Muscle of arm (tissue), 12 donors: ENCODE data around the gene APOBEC3H. TPM values are rescaled to one million over a fixed set of nuclear protein-coding genes. Genes with fewer than 3 reads are reported as not detected.

Source experiments
- DNase-seq: peaks from one replicate; pipeline ENCODE4 v3.0.0-alpha.2; 2013
- polyA plus RNA-seq, 12 donors: library from polyadenylated mRNA; unstranded; fragments of 120-200 nt; gene quantifications; one replicate each; pipeline ENCODE4 v1.2.1, GENCODE V29; 2013; ENCODE audit not compliant: insufficient read length in 12 of 12

Gene APOBEC3H
- polyA plus RNA-seq, 12 donors: 0.21 to 0.43 (median 0.22) TPM; not detected in 9

DNA sequence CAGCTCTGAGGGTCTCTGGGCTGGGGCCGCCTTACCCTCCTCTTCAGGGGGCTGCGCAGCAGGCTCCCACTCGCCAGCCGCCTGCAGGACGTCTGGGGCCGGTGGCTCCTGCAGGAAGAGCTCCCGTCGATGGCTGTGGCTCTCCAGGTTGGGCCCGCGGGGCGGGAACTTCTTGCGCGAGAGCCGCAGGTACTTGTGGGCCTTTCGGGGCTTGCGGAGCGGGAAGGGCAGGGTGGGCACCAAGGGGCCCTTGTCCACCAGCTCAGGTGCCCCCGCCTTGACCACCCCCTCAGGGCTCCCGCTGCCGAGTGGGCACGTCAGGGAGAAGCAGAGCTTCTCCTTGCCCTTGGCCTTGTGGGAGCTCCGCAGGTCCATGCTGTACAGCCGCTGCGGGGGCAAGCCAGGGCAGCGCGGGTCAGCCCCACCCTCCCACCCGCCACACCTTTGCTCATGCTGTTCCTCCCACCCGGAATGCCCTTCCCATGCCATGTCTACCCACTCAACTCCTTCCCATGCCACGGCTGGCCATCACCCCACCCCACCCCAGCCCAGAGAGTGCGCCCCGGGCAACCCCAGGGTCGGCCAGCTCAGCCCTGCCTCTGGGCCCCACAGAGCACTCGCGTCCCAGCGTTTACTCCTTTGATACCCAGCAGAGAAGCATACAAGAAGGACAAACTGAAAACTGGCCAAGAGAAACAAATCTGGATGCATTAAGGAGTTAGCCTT lies 37.5 kb downstream of the APOBEC3H start:
- no peak for DNase-seq

DNA sequence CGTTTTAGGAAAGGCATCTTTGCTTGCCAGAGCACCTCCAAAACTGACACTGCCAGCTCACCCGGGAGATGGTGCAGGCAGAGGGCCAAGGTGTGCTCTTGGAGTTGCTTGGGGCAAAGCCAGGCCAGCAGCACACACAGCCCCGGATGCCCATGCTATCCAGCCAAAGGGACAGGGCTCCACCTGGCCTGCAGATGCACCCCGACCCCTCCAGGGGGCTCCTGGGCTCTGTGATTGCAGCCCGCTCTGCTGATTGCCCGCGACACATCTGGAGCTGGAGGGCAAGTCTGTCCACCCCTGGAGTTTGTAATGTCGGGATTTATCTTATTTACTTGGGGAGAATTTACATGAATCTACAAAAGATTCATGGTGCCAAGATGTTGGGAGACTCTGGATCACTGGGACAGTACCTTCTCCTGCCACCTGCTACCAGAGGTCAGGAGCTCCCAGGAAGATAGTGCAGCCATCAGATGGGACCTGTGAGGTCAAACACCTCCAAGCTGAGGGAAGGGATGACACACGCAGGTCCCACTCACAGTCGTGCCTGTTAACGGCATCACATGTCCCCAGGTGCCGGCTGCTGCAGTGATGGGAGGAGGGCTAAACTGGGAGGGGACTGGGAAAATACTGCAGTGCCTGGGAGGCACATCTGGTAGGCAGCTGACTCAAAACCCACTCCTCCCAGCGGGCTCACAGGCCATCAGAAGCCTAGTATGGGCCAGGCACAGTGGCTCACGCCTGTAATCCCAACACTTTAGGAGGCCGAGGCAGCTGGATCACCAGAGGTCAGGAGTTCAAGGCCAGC lies 38.2 kb downstream of the APOBEC3H start:
- peak; percentile 26 for DNase-seq

DNA sequence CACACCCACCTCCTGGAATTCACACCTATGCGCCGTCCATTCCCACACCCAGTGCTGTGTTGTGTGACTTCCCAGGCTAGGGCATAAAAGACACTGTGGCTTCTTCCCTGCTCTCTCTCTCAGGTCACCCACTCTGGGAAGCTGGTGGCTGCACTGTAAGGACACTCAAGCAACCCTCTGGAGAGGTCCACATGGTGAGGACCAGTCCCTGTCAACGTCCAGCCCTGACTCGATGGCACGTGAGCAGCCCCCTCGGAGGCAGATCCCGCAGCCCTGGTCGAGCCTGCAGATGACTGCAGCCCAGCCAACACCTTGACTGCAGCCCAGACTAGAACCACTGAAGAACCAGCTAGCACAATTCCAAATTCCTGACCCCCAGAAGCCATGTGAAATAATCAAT lies 39.3 kb downstream of the APOBEC3H start:
- no peak for DNase-seq

DNA sequence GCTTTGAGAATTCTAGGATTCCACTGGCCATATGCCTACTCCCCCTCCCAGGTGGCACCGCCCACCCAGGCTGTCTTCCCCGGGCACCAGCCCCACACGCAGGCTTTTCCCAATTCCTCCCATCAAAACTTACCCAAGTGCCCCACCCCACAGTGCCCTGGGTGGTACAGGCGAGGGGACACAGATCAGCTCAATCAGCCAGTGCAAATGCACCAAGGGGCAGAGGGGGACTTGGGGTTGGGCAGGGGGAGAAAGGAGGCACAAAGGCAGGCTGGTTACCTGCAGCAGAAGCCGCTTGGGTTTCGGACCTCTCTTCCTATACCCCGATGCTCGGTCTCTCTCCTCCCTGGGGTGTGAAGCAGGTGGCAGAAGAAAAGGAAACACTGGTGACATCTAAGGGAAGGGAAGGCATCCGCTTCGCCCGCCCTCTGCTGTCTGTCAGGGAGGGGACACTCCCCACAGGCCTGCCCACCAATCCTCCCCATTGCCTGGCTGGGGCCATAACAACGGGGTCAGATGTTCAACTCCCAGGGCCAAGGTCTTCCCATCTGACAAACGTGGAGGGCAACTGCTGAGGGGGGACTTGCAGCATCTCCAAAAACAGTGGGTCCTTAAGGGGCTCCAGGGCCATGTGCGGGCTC lies 41.4 kb downstream of the APOBEC3H start:
- no peak for DNase-seq

DNA sequence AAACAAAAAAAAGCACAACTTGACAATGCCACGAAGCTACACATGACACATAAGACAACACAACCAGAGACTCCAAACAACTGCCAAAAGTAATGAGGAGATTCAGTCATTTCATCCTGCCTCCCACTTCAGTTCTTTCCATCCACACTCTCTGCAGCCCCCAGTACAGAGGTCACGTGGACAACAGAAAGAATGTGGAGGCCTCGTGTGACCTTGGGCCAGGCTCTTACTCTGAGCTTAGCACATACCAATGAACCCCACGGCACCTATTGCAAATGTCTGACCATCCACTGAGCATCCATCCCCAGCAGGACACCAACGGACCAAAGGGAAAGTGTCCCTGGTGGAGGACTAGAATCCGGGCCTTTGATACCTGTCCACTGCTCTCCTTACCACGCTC lies 42.9 kb downstream of the APOBEC3H start:
- DNase-seq: no peak

DNA sequence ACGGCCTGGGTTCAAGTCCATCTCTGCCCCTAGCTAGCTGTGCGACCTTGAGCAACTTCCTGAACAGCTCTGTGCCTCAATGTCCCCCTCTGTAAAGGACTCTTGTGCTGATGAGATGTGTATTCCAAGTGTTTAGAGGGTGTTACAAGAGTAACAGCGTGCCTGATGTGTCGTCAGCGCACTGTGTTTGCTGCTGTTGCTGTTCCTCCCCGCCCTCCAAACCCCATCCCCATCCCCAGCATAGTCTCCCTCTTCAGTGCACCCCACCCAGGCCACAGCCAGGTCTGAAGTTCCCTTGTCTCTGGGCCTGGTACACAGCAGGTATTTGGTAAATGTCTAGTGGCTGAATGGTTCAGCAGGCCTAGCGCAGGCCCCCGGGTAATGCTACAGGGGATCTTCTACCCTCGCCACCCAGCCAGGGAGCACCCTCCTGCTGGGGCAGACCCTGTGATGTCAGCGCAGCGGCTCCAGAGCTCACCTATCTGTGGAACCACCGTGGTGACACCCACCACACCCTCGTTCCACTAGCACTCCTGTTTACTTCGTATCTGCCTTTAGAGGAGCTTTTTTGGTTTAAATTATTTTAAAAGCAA lies 45.1 kb downstream of the APOBEC3H start:
- DNase-seq: no peak

- DNase-seq: peak; percentile 38
Observed at GRCh38 chr22:39144101-39144767, 47.2 kb downstream of the APOBEC3H start.

- no peak for DNase-seq
Observed at GRCh38 chr22:39146256-39147101, 49.4 kb downstream of the APOBEC3H start.

- DNase-seq: no peak
Observed at GRCh38 chr22:39147335-39148025, 50.4 kb downstream of the APOBEC3H start.

- no peak for DNase-seq
Observed at GRCh38 chr22:39148026-39148726, 51.1 kb downstream of the APOBEC3H start.

GRCh38 chr22:39148727-39149535 lies 51.9 kb downstream of the APOBEC3H start:
- DNase-seq: no peak

- no peak for DNase-seq
Observed at GRCh38 chr22:39149915-39150847, 53.1 kb downstream of the APOBEC3H start.

DNA sequence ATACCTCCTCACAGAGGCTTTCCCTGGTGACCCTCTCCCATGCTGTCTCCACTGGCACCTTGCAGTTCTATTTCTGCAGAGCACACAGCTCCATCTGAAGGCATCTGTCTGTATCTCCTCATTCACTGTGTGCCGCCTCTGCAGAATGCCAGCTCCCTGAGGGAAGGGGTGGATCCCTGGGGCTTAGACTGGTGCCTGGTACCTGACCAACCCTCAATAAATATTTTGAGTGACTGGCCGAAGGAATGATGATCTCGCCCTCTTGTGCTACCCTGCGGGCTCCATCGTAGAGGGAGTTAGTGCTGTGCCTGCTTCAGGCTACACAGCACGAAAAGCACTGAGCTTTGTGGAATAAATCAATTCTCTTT lies 53.8 kb downstream of the APOBEC3H start:
- DNase-seq: no peak

GRCh38 chr22:39151329-39151975 lies 54.4 kb downstream of the APOBEC3H start:
- no peak for DNase-seq

DNA sequence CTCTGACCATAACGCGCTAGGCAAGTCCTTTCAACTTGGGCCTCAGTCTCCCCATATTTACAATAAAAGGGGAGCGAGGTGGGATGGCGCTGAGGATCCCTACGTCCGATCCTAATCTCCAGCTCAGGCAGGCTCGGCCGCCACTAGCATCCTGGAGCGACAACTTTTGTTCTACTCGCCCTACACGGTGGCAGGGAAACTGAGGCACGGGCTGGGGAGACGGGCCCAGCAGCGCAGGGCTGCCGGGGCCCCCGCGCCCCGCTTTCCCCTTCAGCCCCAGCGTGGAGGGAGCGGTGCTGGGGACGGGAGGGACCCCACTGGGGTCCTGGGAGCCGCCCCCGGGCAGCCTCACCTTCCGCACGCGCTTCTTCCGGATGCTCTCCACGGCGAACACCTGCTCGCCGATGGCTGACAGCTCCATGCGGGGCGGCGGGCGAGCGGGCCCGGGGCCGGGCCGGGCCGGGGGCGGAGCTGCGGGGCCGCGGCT lies 55.0 kb downstream of the APOBEC3H start:
- DNase-seq: no peak

DNA sequence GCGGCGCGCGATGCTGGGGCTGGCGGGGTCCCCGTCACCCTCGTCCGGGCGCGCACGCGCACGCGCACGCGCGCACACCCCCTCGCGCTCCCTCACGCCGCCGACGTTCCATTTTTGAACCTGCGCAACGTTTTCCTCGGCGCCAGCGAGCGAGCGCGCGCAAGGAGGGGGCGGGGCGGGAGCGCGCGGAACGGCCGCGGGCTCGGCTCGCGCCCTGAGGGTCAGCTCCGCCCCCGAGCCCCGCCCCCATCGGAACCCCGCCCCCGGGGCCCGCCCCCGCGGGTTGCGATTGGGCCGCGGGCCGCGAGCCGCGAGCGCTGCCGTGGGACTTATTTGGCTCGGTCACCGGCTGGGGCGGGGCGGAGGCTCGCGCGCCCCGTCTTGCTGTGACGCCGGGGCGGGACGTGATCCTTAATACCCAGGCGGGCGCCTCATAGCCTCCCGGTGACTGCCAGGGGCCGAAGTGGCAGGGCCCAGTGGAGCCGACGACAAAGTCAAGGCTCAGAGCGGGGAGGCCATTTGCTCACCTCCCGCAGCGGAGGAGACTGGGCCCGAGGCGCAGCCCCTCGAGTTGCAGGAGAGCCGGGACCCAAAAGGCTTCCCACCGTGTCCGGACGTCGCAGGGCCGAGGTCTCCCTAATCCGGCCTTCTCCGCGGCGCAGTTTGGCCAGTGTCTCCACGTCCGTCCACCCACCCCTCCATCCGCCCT lies 55.6 kb downstream of the APOBEC3H start, which contains the start of gene CBX7:
Gene CBX7 (minus strand): TSS at position 170 of the 709 bp plus-strand sequence. CDS start 236 bp downstream, outside the sequence.
- peak; percentile 81 for DNase-seq
